Prostate gland (tissue), 2 donors: ENCODE data around the gene AKT2.

ENCODE experiments used
- CTCF ChIP-seq, 4 experiments: fragments of 200-600 bp in 2 of 4; fragments of 450-650 bp in 2 of 4; sonication (generic) in 2 of 4; IDR thresholded peaks; 1 replicate in 3 of 4; 2 replicates in 1 of 4; pipeline ENCODE4 v1.5.1; 2016 to 2019; ENCODE audit warnings: antibody characterized with exemption in 4 of 4, mild to moderate bottlenecking in 2 of 4, moderate library complexity in 2 of 4
- POLR2AphosphoS5 ChIP-seq: sonication (generic); formaldehyde crosslinking; IDR thresholded peaks from one replicate; pipeline ENCODE4 v1.6.1; 2017; ENCODE audit warnings: antibody characterized with exemption

DNA sequence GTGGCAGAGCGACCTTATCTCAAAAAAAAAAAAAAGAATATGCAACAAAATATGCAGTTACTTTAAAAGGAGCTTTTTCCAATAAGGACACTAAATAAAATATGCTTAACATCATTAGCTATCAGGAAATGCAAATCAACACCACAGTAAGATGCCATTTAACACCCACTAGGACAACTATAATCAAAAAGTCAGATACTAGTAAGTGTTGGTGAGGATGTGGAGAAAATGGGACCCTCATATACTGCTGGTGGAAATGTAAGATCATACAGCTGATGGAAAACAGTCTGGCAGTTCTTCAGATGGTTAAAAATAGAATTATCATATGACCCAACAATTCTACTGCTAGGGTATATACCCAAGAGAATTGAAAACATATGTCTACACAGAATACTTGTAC is 24.5 kb upstream of the AKT2 start:
- no peak for TF ChIP-seq CTCF (IDR thresholded peaks at IDR 0.05)
- no peak for TF ChIP-seq POLR2AphosphoS5
